GM06990 (cell line): ENCODE measurements around the gene INHA.

ENCODE experiments used
- DNase-seq: peaks from one replicate; pipeline ENCODE4 v3.0.0-alpha.2; 2011; ENCODE audit not compliant: insufficient read length; ENCODE audit errors: extremely low read depth
- H3K27me3 ChIP-seq: replicated peaks from 2 replicates; pipeline ENCODE4 v1.6.0; 2011; ENCODE audit warnings: low read length; ENCODE audit not compliant: control insufficient read depth, insufficient read depth
- H3K36me3 ChIP-seq: 2 replicates; pipeline ENCODE4 v1.5.1; 2011; ENCODE audit warnings: low read length; ENCODE audit not compliant: control insufficient read depth, insufficient read depth
- H3K4me3 ChIP-seq: replicated peaks from 2 replicates; pipeline ENCODE4 v1.5.1; 2011; ENCODE audit warnings: low read depth, mild to moderate bottlenecking, control low read depth, low read length
- TF ChIP-seq, protein P1 (sequence below): IDR thresholded peaks from 2 replicates; pipeline ENCODE4 v1.5.1; 2011; ENCODE audit warnings: low read length, control low read depth, mild to moderate bottlenecking, inconsistent platforms; ENCODE audit not compliant: insufficient read depth, poor library complexity, severe bottlenecking

The INHA gene

DNA sequence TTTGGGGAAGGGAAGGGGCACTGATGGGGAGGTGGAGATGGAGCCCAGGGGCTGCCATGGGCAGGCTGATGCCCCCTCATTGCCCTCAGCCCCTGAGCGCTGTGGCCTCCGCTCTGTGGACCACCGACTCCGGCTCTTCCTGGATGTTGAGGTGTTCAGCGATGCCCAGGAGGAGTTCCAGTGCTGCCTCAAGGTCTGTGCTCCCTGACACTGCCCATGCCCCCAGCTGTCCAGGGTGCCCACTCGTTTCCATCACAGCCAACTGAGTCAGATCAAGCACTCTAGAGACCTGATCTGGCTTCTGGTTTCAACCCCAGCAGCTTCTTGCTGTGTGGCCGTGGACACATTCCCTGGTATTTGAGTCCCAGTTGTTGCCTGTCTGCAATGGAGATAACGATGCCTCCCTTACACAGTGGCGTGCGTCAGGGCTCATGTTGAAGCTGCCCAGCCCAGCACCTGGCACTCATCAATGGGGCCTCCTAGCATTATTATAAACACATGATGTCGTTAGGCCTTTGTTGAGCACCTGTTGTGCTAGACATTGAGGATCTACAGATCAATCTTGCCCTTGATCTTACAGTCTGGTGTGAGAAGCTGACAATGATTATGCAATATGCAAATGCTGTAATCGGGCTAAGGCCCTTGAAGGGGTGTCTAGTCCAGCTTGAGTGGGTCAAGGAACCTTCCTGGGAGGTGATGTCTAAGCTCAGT, 39.9 kb downstream of the INHA start:
- no peak for DNase-seq
- Histone ChIP-seq H3K36me3 (peaks cover 20% of the 10 kb centered on the region), H3K4me3 (no peak overlapping the region), H3K27me3 (no peaks in the 10 kb centered on the region)
- TF ChIP-seq, protein P1, sequence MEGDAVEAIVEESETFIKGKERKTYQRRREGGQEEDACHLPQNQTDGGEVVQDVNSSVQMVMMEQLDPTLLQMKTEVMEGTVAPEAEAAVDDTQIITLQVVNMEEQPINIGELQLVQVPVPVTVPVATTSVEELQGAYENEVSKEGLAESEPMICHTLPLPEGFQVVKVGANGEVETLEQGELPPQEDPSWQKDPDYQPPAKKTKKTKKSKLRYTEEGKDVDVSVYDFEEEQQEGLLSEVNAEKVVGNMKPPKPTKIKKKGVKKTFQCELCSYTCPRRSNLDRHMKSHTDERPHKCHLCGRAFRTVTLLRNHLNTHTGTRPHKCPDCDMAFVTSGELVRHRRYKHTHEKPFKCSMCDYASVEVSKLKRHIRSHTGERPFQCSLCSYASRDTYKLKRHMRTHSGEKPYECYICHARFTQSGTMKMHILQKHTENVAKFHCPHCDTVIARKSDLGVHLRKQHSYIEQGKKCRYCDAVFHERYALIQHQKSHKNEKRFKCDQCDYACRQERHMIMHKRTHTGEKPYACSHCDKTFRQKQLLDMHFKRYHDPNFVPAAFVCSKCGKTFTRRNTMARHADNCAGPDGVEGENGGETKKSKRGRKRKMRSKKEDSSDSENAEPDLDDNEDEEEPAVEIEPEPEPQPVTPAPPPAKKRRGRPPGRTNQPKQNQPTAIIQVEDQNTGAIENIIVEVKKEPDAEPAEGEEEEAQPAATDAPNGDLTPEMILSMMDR, result no peak

DNA sequence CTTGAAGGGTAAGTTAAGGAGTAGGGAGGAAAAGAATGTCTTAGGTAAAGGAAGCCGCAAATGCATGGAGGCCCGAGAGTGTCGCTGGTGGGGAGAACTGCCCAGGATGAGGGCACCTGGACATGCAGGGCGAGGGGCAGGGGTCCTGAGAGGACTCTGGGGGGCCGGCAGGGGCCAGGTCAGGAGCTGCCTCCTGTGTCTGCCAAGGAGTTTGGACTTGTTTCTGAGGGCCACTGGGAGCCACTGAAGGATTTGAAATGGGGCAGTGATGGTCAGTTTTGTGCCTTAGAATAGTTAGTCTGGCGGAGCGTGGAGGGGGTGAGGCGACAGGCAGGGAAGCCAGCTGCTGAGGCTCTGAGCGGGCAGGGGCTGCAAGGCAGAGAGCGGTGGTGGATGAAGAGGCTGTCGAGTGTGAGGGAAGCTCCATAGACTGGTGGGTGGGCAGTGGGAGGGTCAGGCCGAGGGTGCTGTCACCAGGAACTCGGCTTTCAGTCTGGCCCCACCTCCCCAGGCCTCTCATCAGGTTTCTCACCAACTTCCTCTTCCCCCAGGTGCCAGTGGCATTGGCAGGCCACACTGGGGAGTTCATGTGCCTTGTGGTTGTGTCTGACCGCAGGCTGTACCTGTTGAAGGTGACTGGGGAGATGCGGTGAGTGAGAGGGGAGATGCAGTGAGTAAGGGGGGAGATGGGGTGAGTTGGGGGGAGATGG, 40.6 kb downstream of the INHA start:
- TF ChIP-seq, protein P1, result no peak
- Histone ChIP-seq H3K36me3 (peaks cover 19% of the 10 kb centered on the region), H3K27me3 (no peaks in the 10 kb centered on the region), H3K4me3 (no peak overlapping the region)
- DNase-seq, result no peak

DNA sequence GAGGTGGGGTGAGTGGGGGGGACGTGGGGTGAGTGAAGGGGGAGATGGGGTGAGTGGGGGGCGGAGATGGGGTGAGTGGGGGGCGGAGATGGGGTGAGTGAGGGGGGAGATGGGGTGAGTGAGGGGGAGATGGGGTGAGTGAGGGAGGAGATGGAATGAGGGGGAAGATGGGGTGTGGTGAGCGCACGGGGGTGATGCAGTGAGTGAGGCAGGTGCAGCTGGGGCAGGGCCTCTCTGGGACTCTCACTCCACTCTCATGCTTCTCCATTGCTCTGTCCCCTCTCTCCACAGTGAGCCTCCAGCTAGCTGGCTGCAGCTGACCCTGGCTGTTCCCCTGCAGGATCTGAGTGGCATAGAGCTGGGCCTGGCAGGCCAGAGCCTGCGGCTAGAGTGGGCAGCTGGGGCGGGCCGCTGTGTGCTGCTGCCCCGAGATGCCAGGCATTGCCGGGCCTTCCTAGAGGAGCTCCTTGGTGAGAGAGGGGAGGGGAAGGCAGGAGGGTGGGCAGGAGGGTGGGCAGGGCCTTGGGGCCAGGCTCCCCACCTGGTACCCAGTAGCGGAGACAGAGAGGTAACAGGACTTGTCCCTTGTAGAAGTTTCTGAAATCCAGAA, 41.5 kb downstream of the INHA start:
- DNase-seq, result no peak
- Histone ChIP-seq H3K36me3 (peaks cover 17% of the 10 kb centered on the region), H3K4me3 (no peak overlapping the region), H3K27me3 (no peaks in the 10 kb centered on the region)
- TF ChIP-seq, protein P1, result no peak

DNA sequence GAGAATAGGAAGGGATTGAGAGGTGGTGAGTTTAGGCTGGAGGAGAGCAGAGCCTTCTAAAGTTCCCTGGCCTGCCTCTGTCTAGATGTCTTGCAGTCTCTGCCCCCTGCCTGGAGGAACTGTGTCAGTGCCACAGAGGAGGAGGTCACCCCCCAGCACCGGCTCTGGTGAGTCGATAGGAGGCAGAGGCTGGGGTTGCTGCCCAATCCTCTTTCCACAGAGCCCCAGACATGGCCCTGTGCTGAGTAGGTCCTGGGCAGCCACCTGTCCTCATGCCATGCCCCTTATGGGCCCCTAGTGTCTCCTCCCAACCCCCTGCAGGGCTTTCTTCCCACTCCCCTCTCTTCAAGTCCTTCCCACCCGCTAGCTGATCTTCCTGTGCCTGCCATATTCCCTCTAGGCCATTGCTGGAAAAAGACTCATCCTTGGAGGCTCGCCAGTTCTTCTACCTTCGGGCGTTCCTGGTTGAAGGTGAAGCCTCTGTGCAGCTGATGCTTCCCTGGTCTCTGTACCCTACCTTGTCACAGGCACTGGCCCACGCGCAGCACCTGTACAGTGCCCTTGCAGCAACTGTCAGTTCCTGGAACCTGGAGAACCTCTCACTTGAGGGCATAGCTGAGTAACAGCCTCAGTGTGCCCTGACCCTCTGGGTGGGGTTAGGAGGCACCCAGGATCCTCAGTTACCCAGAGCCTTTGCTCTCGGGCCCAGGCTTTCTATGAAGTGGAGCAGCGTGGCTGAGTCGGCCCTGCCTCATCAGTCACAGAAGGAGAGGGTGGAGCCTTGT, 42.2 kb downstream of the INHA start:
- DNase-seq, result no peak
- Histone ChIP-seq H3K4me3 (no peak overlapping the region), H3K27me3 (no peaks in the 10 kb centered on the region), H3K36me3 (peaks cover 17% of the 10 kb centered on the region)
- TF ChIP-seq, protein P1, result no peak

DNA sequence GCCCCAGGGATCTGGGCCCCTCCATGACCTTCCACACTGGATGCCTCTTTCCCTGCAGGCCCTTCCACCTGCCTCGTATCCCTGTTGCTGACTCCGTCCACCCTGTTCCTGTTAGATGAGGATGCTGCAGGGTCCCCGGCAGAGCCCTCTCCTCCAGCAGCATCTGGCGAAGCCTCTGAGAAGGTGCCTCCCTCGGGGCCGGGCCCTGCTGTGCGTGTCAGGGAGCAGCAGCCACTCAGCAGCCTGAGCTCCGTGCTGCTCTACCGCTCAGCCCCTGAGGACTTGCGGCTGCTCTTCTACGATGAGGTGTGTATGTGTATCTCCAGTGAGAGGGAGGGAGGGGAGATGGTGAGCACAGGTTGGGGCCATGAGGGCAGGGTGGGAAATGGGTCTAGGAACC, 42.9 kb downstream of the INHA start:
- Histone ChIP-seq H3K4me3 (no peak overlapping the region), H3K36me3 (peaks cover 17% of the 10 kb centered on the region), H3K27me3 (no peaks in the 10 kb centered on the region)
- DNase-seq, result no peak
- TF ChIP-seq, protein P1, result no peak
